K562 (cell line): ENCODE results near the gene STEAP1B. TPM values are rescaled to one million over a fixed set of nuclear protein-coding genes. Genes with fewer than 3 reads are reported as not detected.
A peak's percentile ranks its signal among the peaks of the same experiment; 100 is the strongest.

Source experiments
- MGA ChIP-seq: fragments of 450-650 bp; IDR thresholded peaks from 2 replicates; pipeline ENCODE4 v1.6.1; 2016; ENCODE audit warnings: mild to moderate bottlenecking, moderate library complexity
- MNT ChIP-seq, 2 experiments: fragments of 450-650 bp; conservative IDR thresholded peaks; 2 replicates each; pipeline ENCODE4 v1.6.1; 2017; ENCODE audit warnings: mild to moderate bottlenecking in 2 of 2, moderate library complexity in 2 of 2
- PHF21A ChIP-seq: fragments of 450-650 bp; IDR thresholded peaks from 2 replicates; pipeline ENCODE4 v1.6.1; 2017; ENCODE audit warnings: low read depth, borderline replicate concordance
- RBBP5 ChIP-seq: fragments of 200-600 bp; sonication (generic); IDR thresholded peaks from 2 replicates; pipeline ENCODE4 v1.6.1; 2012; ENCODE audit warnings: borderline replicate concordance, mild to moderate bottlenecking, low read length, control low read depth, inconsistent platforms; ENCODE audit not compliant: insufficient read depth, poor library complexity, severe bottlenecking
- RNF2 ChIP-seq: sonication (generic); IDR thresholded peaks from 2 replicates; pipeline ENCODE4 v1.6.1; 2016
- TEAD1 ChIP-seq, 2 experiments: fragments of 450-650 bp in 1 of 2; sonication (generic) in 1 of 2; formaldehyde crosslinking; IDR thresholded peaks; 2 replicates each; pipeline versions ENCODE4 v1.4.0 to v1.8.0; 2020 to 2022; ENCODE audit warnings: mild to moderate bottlenecking in 2 of 2, missing genetic modification reagents in 1 of 2
- ZBTB17 ChIP-seq: fragments of 450-650 bp; formaldehyde crosslinking; IDR thresholded peaks from 2 replicates; pipeline ENCODE4 v1.4.0; 2020; ENCODE audit warnings: mild to moderate bottlenecking
- ZNF592 ChIP-seq: fragments of 450-650 bp; IDR thresholded peaks from 2 replicates; pipeline ENCODE4 v1.6.1; 2017; ENCODE audit warnings: antibody characterized with exemption, mild to moderate bottlenecking
- polyA plus RNA-seq, 8 experiments: library from polyadenylated mRNA; depleted of rRNA in 4 of 8; stranded (reverse) in 5 of 8; unstranded in 3 of 8; fragments of >200 nt; fragmentation: Nextera tagmentation in 2 of 8; fragmentation: Illumina TruSeq in 1 of 8; extraction: Ambion mirVana in 2 of 8; extraction: Trizol in 1 of 8; gene quantifications; 2 replicates each; pipeline versions ENCODE4 v1.2.1 to v1.2.3, GENCODE V29; 2011 to 2014; ENCODE audit warnings: inconsistent platforms in 1 of 8, missing spikeins in 1 of 8
- total RNA-seq, 7 experiments: library from RNA; depleted of rRNA in 6 of 7; stranded (reverse); fragments of >200 nt in 6 of 7; fragmentation: Illumina TruSeq in 2 of 7; extraction: Trizol in 2 of 7; gene quantifications; 2 replicates each; pipeline versions ENCODE4 v1.2.1 to v1.2.3, GENCODE V29; 2011 to 2021; ENCODE audit warnings: low replicate concordance in 1 of 7

Gene STEAP1B
- total and polyA plus RNA-seq, 9 of the 15 experiments (the other 6 are each of a cell fraction or from before 2014, with no cell fraction given), result 20.0 to 38.5 (median 30.6) TPM

- TF ChIP-seq MNT (conservative IDR thresholded peaks at IDR 0.05) (peak; percentile 42 to 80; a peak in 3 of 4 replicates), RBBP5 (peak; percentile 44), RNF2 (peak; percentile 65; the same call in 1 of the 2 replicates), PHF21A (0 out of 2 replicates have a peak, but pooled peaks have one; percentile 30), TEAD1 (CRISPR knock-in tag; IDR thresholded peaks at IDR 0.05) (peak; percentile 39 to 50; a peak in 1 of 4 replicates), ZBTB17 (CRISPR knock-in tag) (peak; percentile 39; the same call in 1 of the 2 replicates), ZNF592 (peak; percentile 81), MGA (peak; percentile 96)
These were observed at the start of gene STEAP1B (continued) for GRCh38 chr7:22499888-22500689.
